Breast epithelium (tissue), 3 donors: Measurements from ENCODE around the gene MYOZ2.

Source experiments
- POLR2A ChIP-seq: fragments of 450-650 bp; IDR thresholded peaks from one replicate; pipeline ENCODE4 v1.6.1; 2016; ENCODE audit warnings: antibody characterized with exemption, mild to moderate bottlenecking, moderate library complexity
- TF ChIP-seq, protein P1 (sequence below), 3 donors: fragments of 450-650 bp; IDR thresholded peaks; one replicate each; pipeline ENCODE4 v1.5.1; 2016 to 2017; ENCODE audit warnings: antibody characterized with exemption in 3 of 3, mild to moderate bottlenecking in 3 of 3, moderate library complexity in 3 of 3

DNA sequence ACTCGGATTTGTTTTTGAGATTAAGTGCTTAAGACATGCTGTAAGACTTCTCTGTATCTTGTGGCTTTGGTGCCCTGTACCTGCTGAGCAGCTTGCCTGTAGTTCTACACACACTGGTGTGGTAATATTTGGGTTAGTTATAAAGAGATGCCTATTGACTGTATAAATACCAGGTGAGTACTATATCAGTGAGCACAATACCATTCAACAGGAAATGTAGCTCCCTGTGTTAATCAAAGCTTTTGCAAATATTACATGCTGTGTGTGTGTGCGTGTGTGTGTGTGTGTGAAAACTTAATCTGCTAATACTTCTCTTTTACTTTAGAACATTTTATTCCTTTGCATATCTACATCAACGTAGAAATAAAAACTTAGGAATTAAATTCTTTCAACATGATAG is 30.1 kb downstream of the MYOZ2 start:
- TF ChIP-seq, protein P1, sequence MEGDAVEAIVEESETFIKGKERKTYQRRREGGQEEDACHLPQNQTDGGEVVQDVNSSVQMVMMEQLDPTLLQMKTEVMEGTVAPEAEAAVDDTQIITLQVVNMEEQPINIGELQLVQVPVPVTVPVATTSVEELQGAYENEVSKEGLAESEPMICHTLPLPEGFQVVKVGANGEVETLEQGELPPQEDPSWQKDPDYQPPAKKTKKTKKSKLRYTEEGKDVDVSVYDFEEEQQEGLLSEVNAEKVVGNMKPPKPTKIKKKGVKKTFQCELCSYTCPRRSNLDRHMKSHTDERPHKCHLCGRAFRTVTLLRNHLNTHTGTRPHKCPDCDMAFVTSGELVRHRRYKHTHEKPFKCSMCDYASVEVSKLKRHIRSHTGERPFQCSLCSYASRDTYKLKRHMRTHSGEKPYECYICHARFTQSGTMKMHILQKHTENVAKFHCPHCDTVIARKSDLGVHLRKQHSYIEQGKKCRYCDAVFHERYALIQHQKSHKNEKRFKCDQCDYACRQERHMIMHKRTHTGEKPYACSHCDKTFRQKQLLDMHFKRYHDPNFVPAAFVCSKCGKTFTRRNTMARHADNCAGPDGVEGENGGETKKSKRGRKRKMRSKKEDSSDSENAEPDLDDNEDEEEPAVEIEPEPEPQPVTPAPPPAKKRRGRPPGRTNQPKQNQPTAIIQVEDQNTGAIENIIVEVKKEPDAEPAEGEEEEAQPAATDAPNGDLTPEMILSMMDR (IDR thresholded peaks at IDR 0.05) = no peak
- no peak for TF ChIP-seq POLR2A
